ENCODE results near the gene FANCC. TPM values are rescaled to one million over a fixed set of nuclear protein-coding genes. Genes with fewer than 3 reads are reported as not detected.

The FANCC gene
- total RNA-seq, 2 experiments from 2014 or later = 12.3 to 12.5 TPM

- H3K9me3 Mint-ChIP-seq = no peaks in the 10 kb centered on the region
- H3K4me3 Mint-ChIP-seq = no peak overlapping the region
- peak; percentile 56 for DNase-seq
- no peak overlapping the region for H3K27ac Mint-ChIP-seq
- H3K4me1 Mint-ChIP-seq = peaks cover 2% of the 10 kb centered on the region
- POLR2A ChIA-PET = interaction anchor here (1.6 kb wide), 1 partner anchor 1086 kb away, joined by 5 read pairs; no protein-coding TSS in a partner anchor
- H3K27me3 Mint-ChIP-seq = no peaks in the 10 kb centered on the region
- CTCF ChIA-PET = interaction anchor here (0.5 to 9.0 kb wide), 41 partner anchors 9 to 1098 kb away, joined by 3 to 164 read pairs (median 4); partner anchors contain the start of gene AOPEP
- no peaks in the 10 kb centered on the region for H3K36me3 Mint-ChIP-seq (ENCODE audit: low read depth)
These were observed 186.2 kb downstream of the FANCC start for GRCh38 chr9:95131023-95131943.

GRCh38 chr9:95130484-95130883 lies 187.0 kb downstream of the FANCC start:
- Mint-ChIP-seq H3K9me3 (no peaks in the 10 kb centered on the region), H3K4me1 (peaks cover 2% of the 10 kb centered on the region), H3K27ac (no peak overlapping the region), H3K27me3 (no peaks in the 10 kb centered on the region), H3K36me3 (ENCODE audit: low read depth) (no peaks in the 10 kb centered on the region), H3K4me3 (no peak overlapping the region)
- ChIA-PET POLR2A (interaction anchor here (1.6 kb wide), 1 partner anchor 1087 kb away, joined by 5 read pairs; no protein-coding TSS in a partner anchor), CTCF (interaction anchor here (0.6 to 9.0 kb wide), 27 partner anchors 8 to 1088 kb away, joined by 3 to 164 read pairs (median 6); partner anchors contain the start of gene AOPEP)
- no peak for DNase-seq

- no peaks in the 10 kb centered on the region for H3K27me3 Mint-ChIP-seq
- H3K27ac Mint-ChIP-seq = no peak overlapping the region
- H3K9me3 Mint-ChIP-seq = no peaks in the 10 kb centered on the region
- DNase-seq = no peak
- no peak overlapping the region for H3K4me3 Mint-ChIP-seq
- no peaks in the 10 kb centered on the region for H3K36me3 Mint-ChIP-seq (ENCODE audit: low read depth)
- CTCF ChIA-PET = interaction anchor here (1.0 to 9.0 kb wide), 11 partner anchors 11 to 1088 kb away, joined by 3 to 164 read pairs (median 12); no protein-coding TSS in a partner anchor
- POLR2A ChIA-PET = interaction anchor here (1.0 kb wide), 1 partner anchor 448 kb away, joined by 3 read pairs; no protein-coding TSS in a partner anchor
- H3K4me1 Mint-ChIP-seq = peaks cover 2% of the 10 kb centered on the region
These were observed 187.8 kb downstream of the FANCC start for GRCh38 chr9:95129476-95130291.

GRCh38 chr9:95128177-95128524 lies 189.4 kb downstream of the FANCC start:
- POLR2A ChIA-PET = interaction anchor here (0.6 kb wide), 1 partner anchor 473 kb away, joined by 3 read pairs; no protein-coding TSS in a partner anchor
- no peaks in the 10 kb centered on the region for H3K27me3 Mint-ChIP-seq

GRCh38 chr9:95127249-95128176 lies 190.0 kb downstream of the FANCC start:
- Mint-ChIP-seq H3K27me3 (no peaks in the 10 kb centered on the region), H3K4me3 (no peak overlapping the region), H3K36me3 (ENCODE audit: low read depth) (no peaks in the 10 kb centered on the region), H3K9me3 (no peaks in the 10 kb centered on the region), H3K27ac (no peak overlapping the region), H3K4me1 (peaks cover 2% of the 10 kb centered on the region)
- CTCF ChIA-PET = interaction anchor here (0.6 to 9.0 kb wide), 37 partner anchors 9 to 580 kb away, joined by 3 to 164 read pairs (median 4); partner anchors contain the start of gene AOPEP
- POLR2A ChIA-PET = interaction anchor here (0.6 kb wide), 1 partner anchor 472 kb away, joined by 3 read pairs; no protein-coding TSS in a partner anchor
- DNase-seq = peak; percentile 79

More at GRCh38 chr9:95128177-95128524, 189.4 kb downstream of the FANCC start:
- DNase-seq = no peak
- no peak overlapping the region for H3K27ac Mint-ChIP-seq
- no peak overlapping the region for H3K4me3 Mint-ChIP-seq
- no peaks in the 10 kb centered on the region for H3K36me3 Mint-ChIP-seq (ENCODE audit: low read depth)
- peaks cover 2% of the 10 kb centered on the region for H3K4me1 Mint-ChIP-seq
- CTCF ChIA-PET = interaction anchor here (0.6 to 9.0 kb wide), 36 partner anchors 10 to 581 kb away, joined by 3 to 164 read pairs (median 4); no protein-coding TSS in a partner anchor
- no peaks in the 10 kb centered on the region for H3K9me3 Mint-ChIP-seq

GRCh38 chr9:95126739-95127138 lies 190.8 kb downstream of the FANCC start:
- H3K9me3 Mint-ChIP-seq = no peaks in the 10 kb centered on the region
- ChIA-PET CTCF (interaction anchor here (0.9 to 9.0 kb wide), 13 partner anchors 8 to 460 kb away, joined by 3 to 164 read pairs (median 4); partner anchors contain the start of gene AOPEP), POLR2A (no interaction called here)
- H3K27ac Mint-ChIP-seq = no peak overlapping the region
- H3K27me3 Mint-ChIP-seq = no peaks in the 10 kb centered on the region
- H3K4me3 Mint-ChIP-seq = no peak overlapping the region
- DNase-seq = no peak
- H3K36me3 Mint-ChIP-seq (ENCODE audit: low read depth) = no peaks in the 10 kb centered on the region
- H3K4me1 Mint-ChIP-seq = peaks cover 2% of the 10 kb centered on the region

- Mint-ChIP-seq H3K4me3 (no peak overlapping the region), H3K9me3 (no peaks in the 10 kb centered on the region), H3K27ac (no peak overlapping the region), H3K4me1 (peaks cover 2% of the 10 kb centered on the region), H3K27me3 (no peaks in the 10 kb centered on the region), H3K36me3 (ENCODE audit: low read depth) (no peaks in the 10 kb centered on the region)
- POLR2A ChIA-PET = no interaction called here
- no peak for DNase-seq
- CTCF ChIA-PET = interaction anchor here (1.2 to 9.0 kb wide), 9 partner anchors 9 to 459 kb away, joined by 3 to 164 read pairs (median 4); no protein-coding TSS in a partner anchor
These were observed 191.9 kb downstream of the FANCC start for GRCh38 chr9:95125652-95126051.

GRCh38 chr9:95124582-95125367 lies 192.7 kb downstream of the FANCC start:
- POLR2A ChIA-PET = no interaction called here

GRCh38 chr9:95120781-95121370 lies 196.6 kb downstream of the FANCC start:
- Mint-ChIP-seq H3K36me3 (ENCODE audit: low read depth) (no peaks in the 10 kb centered on the region), H3K27ac (no peak overlapping the region), H3K4me1 (peaks cover 2% of the 10 kb centered on the region), H3K27me3 (no peaks in the 10 kb centered on the region), H3K4me3 (no peak overlapping the region), H3K9me3 (no peaks in the 10 kb centered on the region)
- DNase-seq = no peak
- ChIA-PET CTCF (interaction anchor here (1.2 kb wide), 1 partner anchor 11 kb away, joined by 3 read pairs; no protein-coding TSS in a partner anchor), POLR2A (no interaction called here)

More at GRCh38 chr9:95124582-95125367, 192.7 kb downstream of the FANCC start:
- no peaks in the 10 kb centered on the region for H3K27me3 Mint-ChIP-seq
- H3K4me3 Mint-ChIP-seq = no peak overlapping the region
- no peak for DNase-seq
- no peak overlapping the region for H3K27ac Mint-ChIP-seq
- H3K4me1 Mint-ChIP-seq = peaks cover 2% of the 10 kb centered on the region
- H3K9me3 Mint-ChIP-seq = no peaks in the 10 kb centered on the region
- CTCF ChIA-PET = interaction anchor here (1.0 to 9.0 kb wide), 9 partner anchors 9 to 456 kb away, joined by 3 to 164 read pairs (median 3); no protein-coding TSS in a partner anchor
- H3K36me3 Mint-ChIP-seq (ENCODE audit: low read depth) = no peaks in the 10 kb centered on the region

GRCh38 chr9:95118596-95118995 lies 198.9 kb downstream of the FANCC start:
- Mint-ChIP-seq H3K4me1 (peaks cover 2% of the 10 kb centered on the region), H3K4me3 (no peak overlapping the region), H3K27ac (no peak overlapping the region), H3K9me3 (no peaks in the 10 kb centered on the region), H3K27me3 (no peaks in the 10 kb centered on the region), H3K36me3 (ENCODE audit: low read depth) (no peaks in the 10 kb centered on the region)
- no peak for DNase-seq
- POLR2A ChIA-PET = no interaction called here
- CTCF ChIA-PET = interaction anchor here (0.6 to 2.7 kb wide), 5 partner anchors 9 to 450 kb away, joined by 3 to 15 read pairs (median 4); no protein-coding TSS in a partner anchor

GRCh38 chr9:95116808-95117204 lies 200.7 kb downstream of the FANCC start:
- no peak for DNase-seq
- H3K27ac Mint-ChIP-seq = peak overlapping the region; percentile 7
- POLR2A ChIA-PET = no interaction called here
- H3K4me1 Mint-ChIP-seq = peaks cover 2% of the 10 kb centered on the region
- H3K4me3 Mint-ChIP-seq = no peak overlapping the region
- H3K27me3 Mint-ChIP-seq = no peaks in the 10 kb centered on the region
- H3K9me3 Mint-ChIP-seq = no peaks in the 10 kb centered on the region
- CTCF ChIA-PET = interaction anchor here (1.9 kb wide), 1 partner anchor 11 kb away, joined by 11 read pairs; no protein-coding TSS in a partner anchor
- H3K36me3 Mint-ChIP-seq (ENCODE audit: low read depth) = no peaks in the 10 kb centered on the region
